ENCODE results near the gene STMP1. TPM values are rescaled to one million over a fixed set of nuclear protein-coding genes. Genes with fewer than 3 reads are reported as not detected.

Gene STMP1
- total and polyA plus RNA-seq, 2 of the 4 experiments (the other 2 are of a cell fraction) = 6.1 to 28.3 TPM

- WGBS, 2 experiments (ENCODE audit: extremely low coverage in 2 of 2, insufficient read length in 1 of 2) = no CpG with 5 or more reads among the region's 3 CpGs
- H2AK9ac ChIP-seq (replicated peaks; ENCODE audit: low read depth, low read length, poor library complexity) = no peak overlapping the region
- no peak overlapping the region for H2AFZ ChIP-seq (replicated peaks; ENCODE audit: low read length, poor library complexity)
- no peak overlapping the region; the same call in 1 of the 2 replicates for H2AK5ac ChIP-seq (ENCODE audit: low read depth, low read length)
- peak overlapping the region; percentile 76 for H3K14ac ChIP-seq (replicated peaks; ENCODE audit: low read depth, low read length)
- no peak; the same call in 1 of the 2 replicates for ATAC-seq (ENCODE audit: low read depth)
- H4K20me1 ChIP-seq (ENCODE audit: insufficient read depth, low read length) = peaks cover 10% of the 10 kb centered on the region; the same call in 1 of the 2 replicates
- H3K4me2 ChIP-seq (ENCODE audit: low read depth, low read length) = peak overlapping the region; percentile 62
- no peak overlapping the region for H3K4me3 ChIP-seq (ENCODE audit: insufficient read depth, low read depth, low read length)
- no peak overlapping the region for H3K18ac ChIP-seq (ENCODE audit: low read depth, low read length)
- ChIA-PET POLR2A (ENCODE audit: unreplicated experiment) (interaction anchor here (0.6 kb wide), 1 partner anchor 43 kb away, joined by 3 read pairs; no protein-coding TSS in a partner anchor), CTCF (interaction anchor here (0.6 to 3.1 kb wide), 4 partner anchors 9 to 314 kb away, joined by 4 to 24 read pairs (median 10); no protein-coding TSS in a partner anchor)
- in situ Hi-C loops (cut with MboI; ENCODE audit: low sequenced_read_pairs) (no loop called here), intact Hi-C loops (cut with micrococcal nuclease) (loop anchor here (5.0 to 10.0 kb wide), 2 partner anchors 42 to 1211 kb away; no protein-coding TSS in a partner anchor), dilution Hi-C loops (cut with HindIII; ENCODE audit: low sequenced_read_pairs, unreplicated experiment) (no loop called here)
- H3K4me1 ChIP-seq (ENCODE audit: control insufficient read depth, insufficient read depth, low read length) = peaks cover 9% of the 10 kb centered on the region
- peak overlapping the region; percentile 60; the same call in 1 of the 2 replicates for H4K5ac ChIP-seq (ENCODE audit: low read depth, low read length)
- no peaks in the 10 kb centered on the region for H3K27me3 ChIP-seq (ENCODE audit: control insufficient read depth, insufficient read depth, low read length)
- peak overlapping the region; percentile 97 for H2BK5ac ChIP-seq (ENCODE audit: low read depth, low read length, poor library complexity, severe bottlenecking)
- H3K79me1 ChIP-seq (ENCODE audit: low read depth in 1 of 2, low read length in 2 of 2) = peaks cover 8 to 39% of the 10 kb centered on the region in 2 experiments; a peak in 3 of 4 replicates
- H4K91ac ChIP-seq (ENCODE audit: insufficient read depth, low read depth, low read length) = no peak overlapping the region
- peak overlapping the region; percentile 100 for H3K27ac ChIP-seq (ENCODE audit: insufficient read depth, low read length)
- peak overlapping the region; percentile 55; the same call in 1 of the 2 replicates for H3K4ac ChIP-seq (ENCODE audit: low read depth, low read length)
- H3K9ac ChIP-seq (ENCODE audit: low read depth, low read length) = no peak overlapping the region
- 0 out of 3 replicates have a peak overlapping the region, but pooled peaks have one; percentile 2 for H2BK15ac ChIP-seq (ENCODE audit: low read depth, low read length)
- DNase-seq = peak; percentile 72
- H3K23ac ChIP-seq (ENCODE audit: low read depth, low read length) = peak overlapping the region; percentile 86; the same call in 1 of the 2 replicates
- TF ChIP-seq MAZ (IDR thresholded peaks at IDR 0.05; ENCODE audit: borderline replicate concordance, low read depth, low read length) (no peak), RCOR1 (IDR thresholded peaks at IDR 0.05; ENCODE audit: insufficient replicate concordance, low read length) (no peak), CEBPB (IDR thresholded peaks at IDR 0.05; ENCODE audit: low read depth, low read length) (peak; percentile 81), SMC3 (IDR thresholded peaks at IDR 0.05; ENCODE audit: low read depth, low read length) (no peak), CHD1 (IDR thresholded peaks at IDR 0.05; ENCODE audit: low read depth, low read length) (no peak), MAFK (IDR thresholded peaks at IDR 0.05; ENCODE audit: low read depth, low read length) (no peak), FOS (IDR thresholded peaks at IDR 0.05; ENCODE audit: low read depth, low read length) (no peak), CTCF (conservative IDR thresholded peaks at IDR 0.05; ENCODE audit: low read depth, low read length) (no peak)
- no peak overlapping the region for H3K56ac ChIP-seq (ENCODE audit: extremely low read depth, insufficient read depth, low read length)
- 0 out of 2 replicates have a peak overlapping the region, but pooled peaks have one; percentile 73 for H2BK20ac ChIP-seq (ENCODE audit: low read depth, low read length)
- no peak overlapping the region; the same call in 1 of the 2 replicates for H2BK120ac ChIP-seq (ENCODE audit: low read depth, low read length)
- no peaks in the 10 kb centered on the region for H3K36me3 ChIP-seq (ENCODE audit: control insufficient read depth, insufficient read depth, low read length)
- peak overlapping the region in 1 of 2 experiments; percentile 23; a peak in 1 of 4 replicates for H4K8ac ChIP-seq (ENCODE audit: low read depth in 2 of 2, low read length in 2 of 2)
- H3K9me3 ChIP-seq (ENCODE audit: control insufficient read depth, insufficient read depth, low read length) = no peaks in the 10 kb centered on the region
- BruUV-seq (replicated peaks) = no TSS peak
- H3K9me1 ChIP-seq (ENCODE audit: insufficient read depth, low read length) = peaks cover 13% of the 10 kb centered on the region
These were observed 1.8 kb downstream of the STMP1 start for GRCh38 chr7:135664046-135664589.

Data from IMR-90 (cell line).